Right lobe of liver (tissue), 4 donors: ENCODE data around the gene NCSTN.

ENCODE experiments used
- POLR2A ChIP-seq: fragments of 450-650 bp; IDR thresholded peaks from one replicate; pipeline ENCODE4 v1.6.1; 2017; ENCODE audit warnings: antibody characterized with exemption, mild to moderate bottlenecking
- TF ChIP-seq, protein P1 (sequence below), 4 donors: fragments of 200-600 bp in 3 of 4; fragments of 450-650 bp in 1 of 4; IDR thresholded peaks; one replicate each; pipeline versions ENCODE4 v1.5.1 to v1.8.0; 2016 to 2022; ENCODE audit warnings: antibody characterized with exemption in 4 of 4, mild to moderate bottlenecking in 2 of 4
- donor health status: DM: no; HTN: no; CAD: no.
- donor health status: DM: no; HTN: no; CAD: no.
- donor health status: DM: no; HTN: yes; CAD: no.

DNA sequence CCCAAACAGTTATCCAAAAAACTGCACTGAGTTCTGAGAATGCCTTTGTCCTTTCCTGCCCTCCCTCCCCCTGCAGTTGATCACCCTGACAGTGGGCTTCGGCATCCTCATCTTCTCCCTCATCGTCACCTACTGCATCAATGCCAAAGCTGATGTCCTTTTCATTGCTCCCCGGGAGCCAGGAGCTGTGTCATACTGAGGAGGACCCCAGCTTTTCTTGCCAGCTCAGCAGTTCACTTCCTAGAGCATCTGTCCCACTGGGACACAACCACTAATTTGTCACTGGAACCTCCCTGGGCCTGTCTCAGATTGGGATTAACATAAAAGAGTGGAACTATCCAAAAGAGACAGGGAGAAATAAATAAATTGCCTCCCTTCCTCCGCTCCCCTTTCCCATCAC lies 14.9 kb downstream of the NCSTN start:
- TF ChIP-seq POLR2A: no peak
- TF ChIP-seq, protein P1, sequence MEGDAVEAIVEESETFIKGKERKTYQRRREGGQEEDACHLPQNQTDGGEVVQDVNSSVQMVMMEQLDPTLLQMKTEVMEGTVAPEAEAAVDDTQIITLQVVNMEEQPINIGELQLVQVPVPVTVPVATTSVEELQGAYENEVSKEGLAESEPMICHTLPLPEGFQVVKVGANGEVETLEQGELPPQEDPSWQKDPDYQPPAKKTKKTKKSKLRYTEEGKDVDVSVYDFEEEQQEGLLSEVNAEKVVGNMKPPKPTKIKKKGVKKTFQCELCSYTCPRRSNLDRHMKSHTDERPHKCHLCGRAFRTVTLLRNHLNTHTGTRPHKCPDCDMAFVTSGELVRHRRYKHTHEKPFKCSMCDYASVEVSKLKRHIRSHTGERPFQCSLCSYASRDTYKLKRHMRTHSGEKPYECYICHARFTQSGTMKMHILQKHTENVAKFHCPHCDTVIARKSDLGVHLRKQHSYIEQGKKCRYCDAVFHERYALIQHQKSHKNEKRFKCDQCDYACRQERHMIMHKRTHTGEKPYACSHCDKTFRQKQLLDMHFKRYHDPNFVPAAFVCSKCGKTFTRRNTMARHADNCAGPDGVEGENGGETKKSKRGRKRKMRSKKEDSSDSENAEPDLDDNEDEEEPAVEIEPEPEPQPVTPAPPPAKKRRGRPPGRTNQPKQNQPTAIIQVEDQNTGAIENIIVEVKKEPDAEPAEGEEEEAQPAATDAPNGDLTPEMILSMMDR (IDR thresholded peaks at IDR 0.05): no peak
